Measurements from ENCODE around the gene MKNK2.

Gene MKNK2

GRCh38 chr19:2021453-2022140, 29.4 kb downstream of the MKNK2 start:
- DNase-seq, result no peak

- DNase-seq, result no peak
Observed at GRCh38 chr19:2018752-2019151, 32.3 kb downstream of the MKNK2 start.

GRCh38 chr19:2016041-2016807, 34.8 kb downstream of the MKNK2 start:
- peak; percentile 69 to 74 for DNase-seq

GRCh38 chr19:2015608-2015950, 35.5 kb downstream of the MKNK2 start, which contains the start of gene BTBD2:
TSS of gene BTBD2 (minus strand) at chr19:2015714. CDS start at chr19:2015703, 11 bp downstream.
- DNase-seq, result peak; percentile 45 to 58

- DNase-seq, result no peak
Observed at GRCh38 chr19:2014731-2015607, 36.1 kb downstream of the MKNK2 start.

- no peak for DNase-seq
Observed at GRCh38 chr19:2014131-2014571, 36.9 kb downstream of the MKNK2 start.

GRCh38 chr19:2013683-2013961, 37.4 kb downstream of the MKNK2 start:
- no peak for DNase-seq

- DNase-seq, result no peak
Observed at GRCh38 chr19:2012941-2013682, 37.9 kb downstream of the MKNK2 start.

GRCh38 chr19:2011169-2011568, 39.9 kb downstream of the MKNK2 start:
- no peak for DNase-seq

- no peak for DNase-seq
Observed at GRCh38 chr19:2010135-2010668, 40.8 kb downstream of the MKNK2 start.

GRCh38 chr19:2003874-2004273, 47.2 kb downstream of the MKNK2 start:
- DNase-seq, result no peak

GRCh38 chr19:1999856-2000515, 51.1 kb downstream of the MKNK2 start:
- DNase-seq, result no peak

- no peak for DNase-seq
Observed at GRCh38 chr19:1998712-1999708, 52.0 kb downstream of the MKNK2 start.

- DNase-seq, result no peak
Observed at GRCh38 chr19:1997353-1998233, 53.5 kb downstream of the MKNK2 start.

GRCh38 chr19:1992759-1993260, 58.2 kb downstream of the MKNK2 start:
- DNase-seq, result peak in 1 of 2 donors; percentile 24

GRCh38 chr19:1991018-1991913, 59.8 kb downstream of the MKNK2 start:
- no peak for DNase-seq

GRCh38 chr19:1990230-1991017, 60.6 kb downstream of the MKNK2 start:
- no peak for DNase-seq

All from CD4-positive, alpha-beta T cell treated with Interleukin-1 beta for 1 hour (primary cell).